Stimulated activated CD8-positive, alpha-beta memory T cell treated with anti-CD3 and anti-CD28 coated beads, Interleukin-2, amount 100 ng/mL, for 48 hours (primary cell): ENCODE measurements around the gene SHISA7.
"Not testable (repeated sequence)": the region's sequence is repeated elsewhere in the genome, so short reads cannot be mapped to it uniquely, and the experiment has no call there.

ENCODE experiments used
- DNase-seq, 2 donors: peaks; one replicate each; pipeline ENCODE4 v3.0.0-alpha.2; 2020; ENCODE audit warnings: low read depth in 2 of 2

Gene SHISA7

GRCh38 chr19:55447421-55448174 lies 4.5 kb upstream of the SHISA7 start:
- DNase-seq, result no peak

GRCh38 chr19:55446060-55446459 lies 3.0 kb upstream of the SHISA7 start:
- no peak for DNase-seq

GRCh38 chr19:55444646-55445045 lies 1.5 kb upstream of the SHISA7 start:
- no peak for DNase-seq

- no peak for DNase-seq
These were observed 852 bp upstream of the SHISA7 start for GRCh38 chr19:55443824-55444480.

- DNase-seq, result no peak
These were observed 633 bp downstream of the SHISA7 start for GRCh38 chr19:55442372-55442961.

GRCh38 chr19:55441692-55442321 lies 1.3 kb downstream of the SHISA7 start:
- no peak for DNase-seq

GRCh38 chr19:55441319-55441691 lies 1.8 kb downstream of the SHISA7 start:
- DNase-seq, result no peak

GRCh38 chr19:55440411-55441105 lies 2.5 kb downstream of the SHISA7 start:
- peak in 1 of 2 donors; percentile 27 for DNase-seq

- DNase-seq, result no peak
These were observed 4.0 kb downstream of the SHISA7 start for GRCh38 chr19:55439052-55439451.

- no peak for DNase-seq
These were observed 5.7 kb downstream of the SHISA7 start for GRCh38 chr19:55437410-55437809.

GRCh38 chr19:55436847-55437246 lies 6.3 kb downstream of the SHISA7 start:
- no peak for DNase-seq

GRCh38 chr19:55435020-55435419 lies 8.1 kb downstream of the SHISA7 start:
- no peak for DNase-seq

GRCh38 chr19:55434356-55434919 lies 8.7 kb downstream of the SHISA7 start:
- no peak for DNase-seq

- DNase-seq, result no peak
These were observed 9.8 kb downstream of the SHISA7 start for GRCh38 chr19:55433292-55433691.

GRCh38 chr19:55432241-55432959 lies 10.7 kb downstream of the SHISA7 start:
- DNase-seq, result no peak

- DNase-seq, result no peak
These were observed 11.9 kb downstream of the SHISA7 start for GRCh38 chr19:55431183-55431582.

- no peak for DNase-seq
These were observed 17.1 kb downstream of the SHISA7 start for GRCh38 chr19:55426042-55426441.

- DNase-seq, result no peak
These were observed 18.6 kb downstream of the SHISA7 start for GRCh38 chr19:55424518-55424917.

- DNase-seq, result no peak
These were observed 19.7 kb downstream of the SHISA7 start for GRCh38 chr19:55423225-55424005.

GRCh38 chr19:55421281-55421680 lies 21.8 kb downstream of the SHISA7 start:
- DNase-seq, result not testable (repeated sequence)
